PC-3 (cell line): ENCODE data around the gene VAT1L. TPM values are rescaled to one million over a fixed set of nuclear protein-coding genes. Genes with fewer than 3 reads are reported as not detected.

Source experiments
- ATAC-seq: fragments of 200-7000 bp; cut with Tn5 transposase; 2 replicates; pipeline ENCODE4 v1.9.1; 2020; ENCODE audit warnings: mild to moderate bottlenecking, moderate library complexity
- BruUV-seq: library from RNA; stranded (reverse); fragments of 400-500 nt; replicated peaks from 2 replicates; lab custom pipeline; 2021; lab: Mats Ljungman, UMichigan
- CTCF ChIA-PET: fragments of 300-600 bp; sonication (Branson Sonifier 250); formaldehyde crosslinking; loops from one replicate; lab custom pipeline; 2022; ENCODE audit warnings: antibody characterized with exemption; lab: Charles Lee
- POLR2A ChIA-PET: fragments of 300-600 bp; sonication (Branson Sonifier 250); formaldehyde crosslinking; loops from one replicate; lab custom pipeline; 2022; ENCODE audit warnings: antibody characterized with exemption; ENCODE audit not compliant: unreplicated experiment; lab: Charles Lee
- DNase-seq: peaks from one replicate; pipeline ENCODE4 v3.0.0-alpha.2; 2015
- H2AFZ ChIP-seq: fragments of 300-600 bp; sonication (generic); 2 replicates; pipeline ENCODE4 v1.6.0; 2016; ENCODE audit warnings: antibody characterized with exemption, low read length
- H3F3A ChIP-seq: fragments of 300-600 bp; sonication (generic); one replicate; pipeline ENCODE4 v1.6.0; 2017; ENCODE audit warnings: antibody characterized with exemption, low read length, control low read depth, mild to moderate bottlenecking; ENCODE audit not compliant: unreplicated experiment
- H3K27ac ChIP-seq: fragments of 300-600 bp; sonication (generic); 2 replicates; pipeline ENCODE4 v1.5.1; 2016; ENCODE audit warnings: mild to moderate bottlenecking, low read length
- H3K27me3 ChIP-seq: fragments of 300-600 bp; sonication (generic); 2 replicates; pipeline ENCODE4 v1.6.1; 2016; ENCODE audit warnings: low read length, mixed read lengths
- H3K36me3 ChIP-seq: fragments of 300-600 bp; sonication (generic); 2 replicates; pipeline ENCODE4 v1.6.1; 2016; ENCODE audit warnings: low read depth, mixed run types, low read length, mixed read lengths
- H3K4me1 ChIP-seq: fragments of 300-600 bp; sonication (generic); 2 replicates; pipeline ENCODE4 v1.5.1; 2016; ENCODE audit warnings: low read length; ENCODE audit not compliant: insufficient read depth
- H3K4me2 ChIP-seq: fragments of 300-600 bp; sonication (generic); 2 replicates; pipeline ENCODE4 v1.6.0; 2016; ENCODE audit warnings: low read length
- H3K4me3 ChIP-seq: fragments of 300-600 bp; sonication (generic); 2 replicates; pipeline ENCODE4 v1.5.1; 2016; ENCODE audit warnings: mild to moderate bottlenecking, low read length, mixed read lengths
- H3K79me2 ChIP-seq: fragments of 300-600 bp; sonication (generic); 2 replicates; pipeline ENCODE4 v1.6.1; 2017; ENCODE audit warnings: low read length, mixed read lengths
- H3K9ac ChIP-seq: fragments of 300-600 bp; sonication (generic); 2 replicates; pipeline ENCODE4 v1.6.0; 2016; ENCODE audit warnings: mild to moderate bottlenecking, low read length
- H3K9me2 ChIP-seq: fragments of 300-600 bp; sonication (generic); replicated peaks from 2 replicates; pipeline ENCODE4 v1.6.1; 2016; ENCODE audit warnings: mixed run types, low read length, mixed read lengths
- H3K9me3 ChIP-seq: fragments of 300-600 bp; sonication (generic); 2 replicates; pipeline ENCODE4 v1.6.1; 2016; ENCODE audit warnings: low read length, mixed read lengths
- H4K20me1 ChIP-seq: fragments of 300-600 bp; sonication (generic); 2 replicates; pipeline ENCODE4 v1.6.1; 2016; ENCODE audit warnings: low read length, mixed read lengths
- EZH2 ChIP-seq: fragments of 300-600 bp; sonication (generic); IDR thresholded peaks from one replicate; pipeline ENCODE4 v1.6.1; 2017; ENCODE audit warnings: antibody characterized with exemption, mild to moderate bottlenecking, low read length; ENCODE audit not compliant: unreplicated experiment
- EZH2phosphoT487 ChIP-seq: fragments of 300-600 bp; sonication (generic); IDR thresholded peaks from 2 replicates; pipeline ENCODE4 v1.6.1; 2018; ENCODE audit warnings: mild to moderate bottlenecking, antibody characterized with exemption, low read length, borderline replicate concordance
- intact Hi-C: fragments of 100-400 bp; cut with micrococcal nuclease; formaldehyde crosslinking; loops from 2 replicates; pipeline ENCODE4 v1.9.0; 2023
- total RNA-seq: library from RNA; depleted of rRNA; stranded (reverse); fragments of >200 nt; gene quantifications from 2 replicates; pipeline ENCODE4 v1.2.3, GENCODE V29; 2014; rRNA removed
- TF ChIP-seq, protein P1 (sequence below): fragments of 300-600 bp; sonication (generic); conservative IDR thresholded peaks from 2 replicates; pipeline ENCODE4 v1.5.1; 2017; ENCODE audit warnings: antibody characterized with exemption, low read depth, mild to moderate bottlenecking, low read length

The VAT1L gene
- total RNA-seq, 1 experiment from 2014 or later = 0.47 TPM

DNA sequence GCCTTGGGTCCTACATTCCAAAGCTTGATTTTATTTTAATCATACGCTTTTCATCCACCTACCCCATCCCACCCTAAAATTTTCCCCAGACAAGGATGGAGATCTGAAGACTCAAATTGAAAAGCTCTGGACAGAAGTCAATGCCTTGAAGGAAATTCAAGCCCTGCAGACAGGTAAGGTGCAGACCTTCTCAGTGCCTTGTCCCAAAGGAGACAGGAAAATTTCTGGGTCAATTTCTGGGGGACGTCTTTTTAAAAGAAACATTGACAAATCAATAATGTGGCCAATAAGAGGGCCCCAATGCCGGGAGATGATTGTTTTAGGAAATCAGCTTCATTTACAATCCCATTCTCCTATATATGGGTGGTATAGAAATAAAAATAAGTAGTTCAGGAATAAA, 239.7 kb downstream of the VAT1L start:
- H3K9ac ChIP-seq = no peak overlapping the region
- H3K27me3 ChIP-seq = peaks cover 8% of the 10 kb centered on the region
- H3K27ac ChIP-seq = no peak overlapping the region
- no peaks in the 10 kb centered on the region for H3K36me3 ChIP-seq
- TF ChIP-seq EZH2 (no peak), EZH2phosphoT487 (no peak)
- TF ChIP-seq, protein P1, sequence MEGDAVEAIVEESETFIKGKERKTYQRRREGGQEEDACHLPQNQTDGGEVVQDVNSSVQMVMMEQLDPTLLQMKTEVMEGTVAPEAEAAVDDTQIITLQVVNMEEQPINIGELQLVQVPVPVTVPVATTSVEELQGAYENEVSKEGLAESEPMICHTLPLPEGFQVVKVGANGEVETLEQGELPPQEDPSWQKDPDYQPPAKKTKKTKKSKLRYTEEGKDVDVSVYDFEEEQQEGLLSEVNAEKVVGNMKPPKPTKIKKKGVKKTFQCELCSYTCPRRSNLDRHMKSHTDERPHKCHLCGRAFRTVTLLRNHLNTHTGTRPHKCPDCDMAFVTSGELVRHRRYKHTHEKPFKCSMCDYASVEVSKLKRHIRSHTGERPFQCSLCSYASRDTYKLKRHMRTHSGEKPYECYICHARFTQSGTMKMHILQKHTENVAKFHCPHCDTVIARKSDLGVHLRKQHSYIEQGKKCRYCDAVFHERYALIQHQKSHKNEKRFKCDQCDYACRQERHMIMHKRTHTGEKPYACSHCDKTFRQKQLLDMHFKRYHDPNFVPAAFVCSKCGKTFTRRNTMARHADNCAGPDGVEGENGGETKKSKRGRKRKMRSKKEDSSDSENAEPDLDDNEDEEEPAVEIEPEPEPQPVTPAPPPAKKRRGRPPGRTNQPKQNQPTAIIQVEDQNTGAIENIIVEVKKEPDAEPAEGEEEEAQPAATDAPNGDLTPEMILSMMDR = no peak
- no peaks in the 10 kb centered on the region for H3K9me3 ChIP-seq
- DNase-seq (no peak), ATAC-seq (no peak)
- no peak overlapping the region for H3K4me3 ChIP-seq
- H4K20me1 ChIP-seq = no peaks in the 10 kb centered on the region
- H3K9me2 ChIP-seq = no peaks in the 10 kb centered on the region
- no peaks in the 10 kb centered on the region for H3K4me1 ChIP-seq
- BruUV-seq = no TSS peak
- H3K79me2 ChIP-seq = no peaks in the 10 kb centered on the region
- CTCF ChIA-PET = no interaction called here
- no peak overlapping the region for H2AFZ ChIP-seq
- intact Hi-C loops = no loop called here
- no peak overlapping the region for H3K4me2 ChIP-seq
- POLR2A ChIA-PET = no interaction called here
- no peaks in the 10 kb centered on the region for H3F3A ChIP-seq

Other genes with a start within 250 kb of the VAT1L start
- not detected in 2 replicates for gene NUDT7, start 66.0 kb upstream of the VAT1L start, total RNA-seq
- not detected in 2 replicates for gene CLEC3A, start 234.0 kb downstream of the VAT1L start, total RNA-seq